IMR-90 (cell line): ENCODE results near the gene FBXO33. TPM values are rescaled to one million over a fixed set of nuclear protein-coding genes. Genes with fewer than 3 reads are reported as not detected.

Experiments used
- ATAC-seq: fragments of 200-7000 bp; cut with Tn5 transposase; 2 replicates; pipeline ENCODE4 v1.9.1; 2020; ENCODE audit warnings: low read depth, mild to moderate bottlenecking, moderate library complexity
- BruUV-seq: library from RNA; stranded (reverse); fragments of 400-500 nt; replicated peaks from 2 replicates; lab custom pipeline; 2021; lab: Mats Ljungman, UMichigan
- CTCF ChIA-PET: fragments of 300-600 bp; formaldehyde crosslinking; extraction: SDS; loops from one replicate; lab custom pipeline; 2021; ENCODE audit warnings: antibody characterized with exemption; lab: Yijun Ruan, JAX
- POLR2A ChIA-PET: fragments of 300-600 bp; sonication (Branson Sonifier 250); formaldehyde crosslinking; loops from one replicate; lab custom pipeline; 2022; ENCODE audit warnings: antibody characterized with exemption; ENCODE audit not compliant: unreplicated experiment; lab: Charles Lee
- DNase-seq: peaks from one replicate; pipeline ENCODE4 v3.0.0; 2013
- H2AFZ ChIP-seq: replicated peaks from 2 replicates; pipeline ENCODE3; 2013; ENCODE audit warnings: low read length, mild to moderate bottlenecking; ENCODE audit not compliant: poor library complexity
- H2AK5ac ChIP-seq: 2 replicates; pipeline ENCODE4 v1.6.1; 2013; ENCODE audit warnings: low read depth, low read length, inconsistent platforms
- H2AK9ac ChIP-seq: replicated peaks from 2 replicates; pipeline ENCODE3; 2013; ENCODE audit warnings: mild to moderate bottlenecking, low read depth, low read length, moderate library complexity; ENCODE audit not compliant: poor library complexity
- H2BK120ac ChIP-seq: 2 replicates; pipeline ENCODE4 v1.6.1; 2013; ENCODE audit warnings: low read depth, low read length, inconsistent platforms
- H2BK15ac ChIP-seq: 3 replicates; pipeline ENCODE4 v1.6.1; 2013; ENCODE audit warnings: low read depth, low read length, inconsistent platforms
- H2BK20ac ChIP-seq: 2 replicates; pipeline ENCODE4 v1.6.1; 2013; ENCODE audit warnings: low read depth, mild to moderate bottlenecking, inconsistent platforms, low read length, moderate library complexity
- H2BK5ac ChIP-seq: 2 replicates; pipeline ENCODE4 v1.6.1; 2013; ENCODE audit warnings: mild to moderate bottlenecking, low read depth, low read length, inconsistent platforms; ENCODE audit not compliant: poor library complexity, severe bottlenecking
- H3K14ac ChIP-seq: replicated peaks from 2 replicates; pipeline ENCODE4 v1.6.1; 2013; ENCODE audit warnings: low read depth, low read length, inconsistent platforms
- H3K18ac ChIP-seq: 2 replicates; pipeline ENCODE4 v1.6.1; 2013; ENCODE audit warnings: low read depth, low read length, control low read depth
- H3K23ac ChIP-seq: 2 replicates; pipeline ENCODE4 v1.6.1; 2013; ENCODE audit warnings: low read depth, low read length, inconsistent platforms
- H3K27ac ChIP-seq: 2 replicates; pipeline ENCODE4 v1.5.1; 2013; ENCODE audit warnings: mild to moderate bottlenecking, control low read depth, low read length; ENCODE audit not compliant: insufficient read depth
- H3K27me3 ChIP-seq: 2 replicates; pipeline ENCODE4 v1.6.1; 2013; ENCODE audit warnings: low read length; ENCODE audit not compliant: control insufficient read depth, insufficient read depth
- H3K36me3 ChIP-seq: 2 replicates; pipeline ENCODE4 v1.6.1; 2013; ENCODE audit warnings: low read length, mixed read lengths; ENCODE audit not compliant: control insufficient read depth, insufficient read depth
- H3K4ac ChIP-seq: 2 replicates; pipeline ENCODE4 v1.6.1; 2013; ENCODE audit warnings: low read depth, low read length, inconsistent platforms
- H3K4me1 ChIP-seq: 2 replicates; pipeline ENCODE4 v1.6.1; 2013; ENCODE audit warnings: low read length, mixed read lengths; ENCODE audit not compliant: control insufficient read depth, insufficient read depth
- H3K4me2 ChIP-seq: 2 replicates; pipeline ENCODE4 v1.6.1; 2013; ENCODE audit warnings: low read depth, mild to moderate bottlenecking, control low read depth, low read length, moderate library complexity
- H3K4me3 ChIP-seq: 2 replicates; pipeline ENCODE4 v1.5.1; 2013; ENCODE audit warnings: low read depth, mild to moderate bottlenecking, control low read depth, low read length, moderate library complexity; ENCODE audit not compliant: insufficient read depth
- H3K56ac ChIP-seq: 2 replicates; pipeline ENCODE4 v1.6.1; 2013; ENCODE audit warnings: low read length, inconsistent platforms; ENCODE audit not compliant: insufficient read depth; ENCODE audit errors: extremely low read depth
- H3K79me1 ChIP-seq, 2 experiments: 2 replicates each; pipeline ENCODE4 v1.6.1; 2013; ENCODE audit warnings: low read length in 2 of 2, inconsistent platforms in 1 of 2, low read depth in 1 of 2
- H3K9ac ChIP-seq: 2 replicates; pipeline ENCODE4 v1.6.1; 2013; ENCODE audit warnings: low read depth, low read length, control low read depth
- H3K9me1 ChIP-seq: 2 replicates; pipeline ENCODE4 v1.6.1; 2013; ENCODE audit warnings: low read length, inconsistent platforms; ENCODE audit not compliant: insufficient read depth
- H3K9me3 ChIP-seq: 2 replicates; pipeline ENCODE4 v1.6.1; 2013; ENCODE audit warnings: low read length; ENCODE audit not compliant: control insufficient read depth, insufficient read depth
- H4K20me1 ChIP-seq: 2 replicates; pipeline ENCODE4 v1.6.1; 2013; ENCODE audit warnings: low read length, inconsistent platforms; ENCODE audit not compliant: insufficient read depth
- H4K5ac ChIP-seq: 2 replicates; pipeline ENCODE4 v1.6.1; 2013; ENCODE audit warnings: mild to moderate bottlenecking, low read depth, low read length, control low read depth
- H4K8ac ChIP-seq, 2 experiments: 2 replicates each; pipeline ENCODE4 v1.6.1; 2013; ENCODE audit warnings: low read depth in 2 of 2, low read length in 2 of 2, control low read depth in 1 of 2, inconsistent platforms in 1 of 2
- H4K91ac ChIP-seq: 2 replicates; pipeline ENCODE4 v1.6.1; 2013; ENCODE audit warnings: low read depth, low read length, inconsistent platforms; ENCODE audit not compliant: insufficient read depth
- CTCF ChIP-seq: conservative IDR thresholded peaks from 2 replicates; pipeline ENCODE4 v1.5.1; 2012; ENCODE audit warnings: mild to moderate bottlenecking, low read depth, low read length, improper control_type of control experiment
- MXI1 ChIP-seq: IDR thresholded peaks from 2 replicates; pipeline ENCODE4 v1.6.1; 2012; ENCODE audit warnings: low read depth, mild to moderate bottlenecking, low read length, moderate library complexity, borderline replicate concordance
- POLR2A ChIP-seq: IDR thresholded peaks from 2 replicates; pipeline ENCODE4 v1.6.1; 2012; ENCODE audit warnings: mild to moderate bottlenecking, low read depth, low read length
- WGBS, 2 experiments: methylation state at CpG; one replicate each; pipeline versions ENCODE4 v1.1.5 to v1.1.7; 2013; ENCODE audit warnings: missing lambda C conversion rate in 2 of 2; ENCODE audit not compliant: insufficient read length in 1 of 2; ENCODE audit errors: extremely low coverage in 2 of 2; 5-methylcytosine and 5-hydroxymethylcytosine counted together
- dilution Hi-C: fragments of 300-500 bp; cut with HindIII; formaldehyde crosslinking; loops from one replicate; pipeline ENCODE4 v1.14.3; 2018; ENCODE audit warnings: low sequenced_read_pairs; ENCODE audit not compliant: unreplicated experiment
- in situ Hi-C: fragments of 300-500 bp; cut with MboI; formaldehyde crosslinking; loops from 3 replicates; pipeline ENCODE4 v1.14.3; 2019; ENCODE audit warnings: low sequenced_read_pairs, inconsistent platforms, mixed read lengths
- intact Hi-C: fragments of 100-400 bp; cut with micrococcal nuclease; formaldehyde crosslinking; loops from 2 replicates; pipeline ENCODE4 v1.10.0; 2022
- polyA plus RNA-seq, 3 experiments: library from polyadenylated mRNA; depleted of rRNA; stranded (reverse); fragments of >200 nt; gene quantifications; 2 replicates each; pipeline ENCODE4 v1.2.3, GENCODE V29; 2012; ENCODE audit warnings: low replicate concordance in 1 of 3
- total RNA-seq: library from RNA; depleted of rRNA; stranded (reverse); fragments of >200 nt; gene quantifications from 2 replicates; pipeline ENCODE4 v1.2.3, GENCODE V29; 2012

FBXO33 gene
- total and polyA plus RNA-seq, 2 of the 4 experiments (the other 2 are of a cell fraction) = 7.6 to 10.0 TPM

GRCh38 chr14:39369029-39369428 is 63.2 kb downstream of the FBXO33 start:
- H3K36me3 ChIP-seq = peaks cover 3% of the 10 kb centered on the region
- no TSS peak for BruUV-seq
- no peak overlapping the region for H3K27ac ChIP-seq
- ATAC-seq (no peak), DNase-seq (no peak)
- H3K56ac ChIP-seq = no peak overlapping the region
- TF ChIP-seq CTCF (no peak), MXI1 (no peak), POLR2A (no peak)
- no peak overlapping the region for H3K18ac ChIP-seq
- no peak overlapping the region for H2BK15ac ChIP-seq
- H3K4me1 ChIP-seq = no peaks in the 10 kb centered on the region
- intact Hi-C loops (loop anchor here (2.0 kb wide), 2 partner anchors 194 to 254 kb away; partner anchors contain the start of genes GEMIN2 and PNN), dilution Hi-C loops (no loop called here), in situ Hi-C loops (no loop called here)
- CTCF ChIA-PET = no interaction called here
- H2BK5ac ChIP-seq = no peak overlapping the region
- H3K14ac ChIP-seq = no peak overlapping the region
- no peak overlapping the region for H4K5ac ChIP-seq
- H3K9me1 ChIP-seq = no peaks in the 10 kb centered on the region
- H3K79me1 ChIP-seq = peaks cover 0 to 18% of the 10 kb centered on the region in 2 experiments; a peak in 2 of 4 replicates
- H3K23ac ChIP-seq = no peak overlapping the region
- POLR2A ChIA-PET = no interaction called here
- H2AK5ac ChIP-seq = no peak overlapping the region
- no peak overlapping the region for H3K9ac ChIP-seq
- no peak overlapping the region for H2AK9ac ChIP-seq
- H4K8ac ChIP-seq = no peak overlapping the region
- H2AFZ ChIP-seq = no peak overlapping the region
- no peak overlapping the region for H2BK20ac ChIP-seq
- no peaks in the 10 kb centered on the region for H3K27me3 ChIP-seq
- H3K4ac ChIP-seq = no peak overlapping the region
- no peak overlapping the region for H2BK120ac ChIP-seq
- H4K20me1 ChIP-seq = no peaks in the 10 kb centered on the region
- no peak overlapping the region for H3K4me3 ChIP-seq
- no CpG with 5 or more reads among the region's 2 CpGs for WGBS, 2 experiments
- H4K91ac ChIP-seq = no peak overlapping the region
- peaks cover 4% of the 10 kb centered on the region; the same call in 1 of the 2 replicates for H3K9me3 ChIP-seq
- no peak overlapping the region for H3K4me2 ChIP-seq
